Fibroblast of lung (primary cell): ENCODE results near the gene PAN2. TPM values are rescaled to one million over a fixed set of nuclear protein-coding genes. Genes with fewer than 3 reads are reported as not detected.
A peak's percentile ranks its signal among the peaks of the same experiment; 100 is the strongest.

ENCODE experiments used
- DNase-seq, 2 donors: peaks; one replicate each; pipeline versions ENCODE4 v3.0.0 to v3.0.0-alpha.2; 2010; ENCODE audit warnings: low read depth in 2 of 2
- H2AFZ ChIP-seq: 2 replicates; pipeline ENCODE4 v1.5.1; 2012; ENCODE audit warnings: low read length, control low read depth, inconsistent platforms
- H3K27ac ChIP-seq: 2 replicates; pipeline ENCODE4 v1.5.1; 2011; ENCODE audit warnings: low read length, control low read depth; ENCODE audit not compliant: insufficient read depth
- H3K27me3 ChIP-seq: 2 replicates; pipeline ENCODE4 v1.5.1; 2011; ENCODE audit warnings: mild to moderate bottlenecking, low read length; ENCODE audit not compliant: control insufficient read depth, insufficient read depth
- H3K36me3 ChIP-seq: 2 replicates; pipeline ENCODE4 v1.5.1; 2011; ENCODE audit warnings: low read length; ENCODE audit not compliant: control insufficient read depth, insufficient read depth
- H3K4me1 ChIP-seq: 2 replicates; pipeline ENCODE4 v1.5.1; 2011; ENCODE audit warnings: low read length; ENCODE audit not compliant: control insufficient read depth, insufficient read depth; ENCODE audit errors: extremely low read depth
- H3K4me2 ChIP-seq: 2 replicates; pipeline ENCODE4 v1.5.1; 2011; ENCODE audit warnings: low read length, control low read depth; ENCODE audit not compliant: insufficient read depth; ENCODE audit errors: extremely low read depth
- H3K4me3 ChIP-seq, 4 experiments: fragments of 200-600 bp in 1 of 4; sonication (generic) in 1 of 4; replicated peaks in 1 of 4; 2 replicates each; pipeline ENCODE4 v1.5.1; 2011 to 2016; ENCODE audit warnings: low read length in 4 of 4, low read depth in 3 of 4, mild to moderate bottlenecking in 3 of 4, control low read depth in 2 of 4, inconsistent platforms in 1 of 4, mixed read lengths in 1 of 4; ENCODE audit not compliant: insufficient read depth in 1 of 4; ENCODE audit errors: control extremely low read depth in 1 of 4
- H3K79me2 ChIP-seq: 2 replicates; pipeline ENCODE4 v1.5.1; 2012; ENCODE audit warnings: mild to moderate bottlenecking, low read length, inconsistent platforms; ENCODE audit not compliant: control insufficient read depth, insufficient read depth
- H3K9ac ChIP-seq: 2 replicates; pipeline ENCODE4 v1.5.1; 2011; ENCODE audit warnings: mild to moderate bottlenecking, low read length, control low read depth; ENCODE audit not compliant: insufficient read depth
- H3K9me3 ChIP-seq: 2 replicates; pipeline ENCODE4 v1.5.1; 2012; ENCODE audit warnings: low read depth, low read length; ENCODE audit not compliant: control insufficient read depth, insufficient read depth
- H4K20me1 ChIP-seq: 2 replicates; pipeline ENCODE4 v1.5.1; 2011; ENCODE audit warnings: low read length; ENCODE audit not compliant: control insufficient read depth, insufficient read depth; ENCODE audit errors: extremely low read depth
- EZH2 ChIP-seq: IDR thresholded peaks from 2 replicates; pipeline ENCODE4 v1.5.1; 2012; ENCODE audit warnings: low read length, control low read depth, mild to moderate bottlenecking; ENCODE audit errors: missing control alignments
- polyA plus RNA-seq, 2 donors: library from polyadenylated mRNA; depleted of rRNA in 1 of 2; stranded (reverse) in 1 of 2; unstranded in 1 of 2; fragments of >200 nt; gene quantifications; 2 replicates each; pipeline ENCODE4 v1.2.1, GENCODE V29; 2011 to 2012; ENCODE audit warnings: missing spikeins in 1 of 2
- total RNA-seq: library from RNA; depleted of rRNA; stranded (reverse); fragments of >200 nt; gene quantifications from 2 replicates; pipeline ENCODE4 v1.2.1, GENCODE V29; 2014
- TF ChIP-seq, protein P1 (sequence below), 2 donors: IDR thresholded peaks in 1 of 2; conservative IDR thresholded peaks in 1 of 2; 1 replicate in 1 of 2; 2 replicates in 1 of 2; pipeline ENCODE4 v1.5.1; 2011 to 2012; ENCODE audit warnings: low read length in 2 of 2, control low read depth in 1 of 2, inconsistent platforms in 1 of 2, low read depth in 1 of 2, mild to moderate bottlenecking in 1 of 2

Gene PAN2
- total and polyA plus RNA-seq, 2 donors (not counting 1 experiment from before 2014, with no cell fraction given): 17.3 to 25.9 TPM

DNA sequence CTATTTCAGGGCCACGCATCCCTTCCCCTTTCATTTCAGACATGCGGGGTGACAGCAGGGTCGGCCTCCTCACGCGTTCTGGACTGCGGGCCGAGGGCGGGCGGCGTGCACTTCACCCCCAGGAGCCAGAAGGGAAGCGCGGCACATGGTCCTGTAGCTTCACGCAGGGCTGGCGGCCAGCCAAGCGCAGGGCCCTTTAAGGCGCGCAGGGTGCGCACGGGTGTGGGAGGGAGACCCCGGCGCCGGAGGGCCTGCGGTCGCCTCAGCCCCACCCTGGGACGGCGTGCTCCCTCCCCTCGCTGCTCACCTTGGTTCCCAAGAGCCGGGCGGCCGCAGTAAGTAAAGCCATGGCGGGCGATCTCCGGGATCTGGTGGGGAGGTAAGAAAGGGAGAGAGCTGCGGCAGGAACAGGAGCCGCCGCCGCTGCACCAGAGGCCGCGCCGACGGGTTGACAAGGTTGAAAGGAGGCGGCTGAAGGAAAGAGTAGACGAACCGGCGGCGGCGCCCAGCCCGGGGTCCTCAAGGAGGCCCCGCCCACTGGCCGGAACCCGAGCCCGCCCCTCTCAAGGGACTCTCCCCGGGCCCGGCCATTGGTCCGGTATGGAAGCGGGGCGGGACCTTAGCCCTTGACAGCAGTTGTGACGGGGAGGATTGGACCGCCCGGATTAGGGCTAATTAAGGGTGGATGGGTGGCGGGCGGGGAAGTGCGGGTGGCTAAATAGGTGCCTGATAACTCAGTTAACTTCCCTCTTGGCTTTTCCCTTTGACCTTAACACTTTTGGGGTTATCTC is 33.8 kb downstream of the PAN2 start, which contains the start of gene CS:
CS (minus strand) TSS at position 478 of the 791 bp plus-strand sequence; CDS start at position 349, 129 bp downstream.
- no peaks in the 10 kb centered on the region for H4K20me1 ChIP-seq
- peak; percentile 96 to 97 for DNase-seq
- peak within 1 kb of the TSS; percentile 76 for H3K9ac ChIP-seq
- H2AFZ ChIP-seq: peak within 1 kb of the TSS; percentile 54
- TF ChIP-seq, protein P1, sequence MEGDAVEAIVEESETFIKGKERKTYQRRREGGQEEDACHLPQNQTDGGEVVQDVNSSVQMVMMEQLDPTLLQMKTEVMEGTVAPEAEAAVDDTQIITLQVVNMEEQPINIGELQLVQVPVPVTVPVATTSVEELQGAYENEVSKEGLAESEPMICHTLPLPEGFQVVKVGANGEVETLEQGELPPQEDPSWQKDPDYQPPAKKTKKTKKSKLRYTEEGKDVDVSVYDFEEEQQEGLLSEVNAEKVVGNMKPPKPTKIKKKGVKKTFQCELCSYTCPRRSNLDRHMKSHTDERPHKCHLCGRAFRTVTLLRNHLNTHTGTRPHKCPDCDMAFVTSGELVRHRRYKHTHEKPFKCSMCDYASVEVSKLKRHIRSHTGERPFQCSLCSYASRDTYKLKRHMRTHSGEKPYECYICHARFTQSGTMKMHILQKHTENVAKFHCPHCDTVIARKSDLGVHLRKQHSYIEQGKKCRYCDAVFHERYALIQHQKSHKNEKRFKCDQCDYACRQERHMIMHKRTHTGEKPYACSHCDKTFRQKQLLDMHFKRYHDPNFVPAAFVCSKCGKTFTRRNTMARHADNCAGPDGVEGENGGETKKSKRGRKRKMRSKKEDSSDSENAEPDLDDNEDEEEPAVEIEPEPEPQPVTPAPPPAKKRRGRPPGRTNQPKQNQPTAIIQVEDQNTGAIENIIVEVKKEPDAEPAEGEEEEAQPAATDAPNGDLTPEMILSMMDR (conservative IDR thresholded peaks at IDR 0.05 in 1 of 2, IDR thresholded peaks at IDR 0.05 in 1 of 2; ENCODE audit: low read depth in 1 of 2, low read length in 2 of 2): no peak
- TF ChIP-seq EZH2: no peak
- H3K4me1 ChIP-seq: peaks cover 9% of the 10 kb centered on the region
- H3K4me2 ChIP-seq: peak within 1 kb of the TSS; percentile 77
- peak within 1 kb of the TSS; percentile 62 for H3K27ac ChIP-seq
- no peaks in the 10 kb centered on the region for H3K27me3 ChIP-seq
- no peaks in the 10 kb centered on the region for H3K9me3 ChIP-seq
- H3K36me3 ChIP-seq: no peaks in the 10 kb centered on the region
- H3K79me2 ChIP-seq: peaks cover 44% of the 10 kb centered on the region
- peak within 1 kb of the TSS; percentile 66 to 98 (median 86) for H3K4me3 ChIP-seq

DNA sequence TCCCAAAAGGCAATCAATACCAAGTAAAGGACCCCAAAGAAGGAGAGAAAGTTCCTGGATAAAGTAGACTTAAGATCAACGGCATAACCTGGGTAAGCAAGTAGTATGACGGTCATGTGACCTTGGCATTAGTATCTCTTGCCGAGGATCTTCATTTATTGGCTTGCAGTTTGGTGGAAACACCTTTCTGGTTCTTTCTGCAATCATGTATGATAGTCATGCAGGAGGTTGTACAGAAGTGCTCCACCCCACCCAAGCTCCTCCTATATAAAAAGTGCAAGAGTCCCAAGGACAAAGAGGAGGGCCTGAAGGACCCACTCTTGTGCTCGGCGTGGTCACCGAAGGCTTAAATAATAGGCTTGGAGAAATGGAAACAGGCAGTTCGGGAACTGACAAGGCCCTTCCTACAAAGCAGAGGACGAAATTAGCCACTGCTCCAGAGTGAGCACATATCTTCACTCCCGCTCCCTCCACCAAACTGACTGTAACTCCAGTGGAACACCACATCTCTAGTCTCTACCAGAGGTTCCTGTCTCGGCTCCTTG is 34.4 kb downstream of the PAN2 start:
- DNase-seq: peak in 1 of 2 donors; percentile 23
- Histone ChIP-seq H3K4me2 (peak overlapping the region; percentile 77), H3K4me1 (peaks cover 9% of the 10 kb centered on the region), H2AFZ (peak overlapping the region; percentile 54), H3K9ac (peak overlapping the region; percentile 76), H3K9me3 (no peaks in the 10 kb centered on the region), H3K79me2 (peaks cover 51% of the 10 kb centered on the region), H4K20me1 (no peaks in the 10 kb centered on the region), H3K27ac (peak overlapping the region; percentile 62), H3K27me3 (no peaks in the 10 kb centered on the region), H3K36me3 (no peaks in the 10 kb centered on the region), H3K4me3 (peak overlapping the region; percentile 66 to 98 (median 86))
- TF ChIP-seq, protein P1 (conservative IDR thresholded peaks at IDR 0.05 in 1 of 2, IDR thresholded peaks at IDR 0.05 in 1 of 2; ENCODE audit: low read depth in 1 of 2, low read length in 2 of 2): no peak

DNA sequence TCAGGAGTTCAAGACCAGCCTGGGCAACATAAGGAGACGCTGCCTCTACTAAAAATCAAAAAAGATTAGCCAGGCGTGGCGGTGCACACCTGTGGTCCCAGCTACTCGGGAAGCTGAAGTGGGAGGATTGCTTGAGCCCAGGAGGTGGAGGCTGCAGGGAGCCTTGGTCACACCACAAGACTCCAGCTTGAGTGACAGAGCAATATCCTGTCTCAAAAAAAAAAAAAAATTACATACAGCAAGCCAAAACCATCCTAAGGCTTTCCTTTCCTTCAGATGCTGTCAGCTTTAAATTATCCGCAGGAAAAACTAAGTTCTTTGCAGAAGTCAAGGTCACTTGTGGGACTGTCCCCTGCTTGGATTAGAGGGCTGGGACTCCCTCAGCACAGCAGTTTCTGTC is 35.0 kb downstream of the PAN2 start:
- Histone ChIP-seq H3K79me2 (peaks cover 56% of the 10 kb centered on the region), H4K20me1 (no peaks in the 10 kb centered on the region), H3K27me3 (no peaks in the 10 kb centered on the region), H3K27ac (no peak overlapping the region), H3K4me2 (peak overlapping the region; percentile 77), H3K4me1 (peaks cover 9% of the 10 kb centered on the region), H3K9me3 (no peaks in the 10 kb centered on the region), H3K36me3 (no peaks in the 10 kb centered on the region), H3K9ac (no peak overlapping the region), H3K4me3 (peak overlapping the region; percentile 66 to 98 (median 86)), H2AFZ (no peak overlapping the region)
- TF ChIP-seq EZH2: no peak
- TF ChIP-seq, protein P1 (conservative IDR thresholded peaks at IDR 0.05 in 1 of 2, IDR thresholded peaks at IDR 0.05 in 1 of 2; ENCODE audit: low read depth in 1 of 2, low read length in 2 of 2): no peak
- no peak for DNase-seq
